ENCODE data around the gene DNHD1. TPM values are rescaled to one million over a fixed set of nuclear protein-coding genes. Genes with fewer than 3 reads are reported as not detected.
A peak's percentile ranks its signal among the peaks of the same experiment; 100 is the strongest.

DNHD1 gene
- total RNA-seq, 1 donor from 2014 or later = 4.4 TPM

GRCh38 chr11:6608011-6608410 lies 110.9 kb downstream of the DNHD1 start:
- Histone ChIP-seq H3K27ac (replicated peaks) (peak overlapping the region; percentile 98), H3K4me3 (peak overlapping the region; percentile 90), H3K36me3 (peaks cover 38% of the 10 kb centered on the region), H3K9me3 (replicated peaks) (no peaks in the 10 kb centered on the region), H3K27me3 (ENCODE audit: low read depth) (no peaks in the 10 kb centered on the region), H3K4me1 (peaks cover 93% of the 10 kb centered on the region)
- intact Hi-C loops (cut with micrococcal nuclease) = no loop called here
- DNase-seq = no peak
- TF ChIP-seq, protein P1, sequence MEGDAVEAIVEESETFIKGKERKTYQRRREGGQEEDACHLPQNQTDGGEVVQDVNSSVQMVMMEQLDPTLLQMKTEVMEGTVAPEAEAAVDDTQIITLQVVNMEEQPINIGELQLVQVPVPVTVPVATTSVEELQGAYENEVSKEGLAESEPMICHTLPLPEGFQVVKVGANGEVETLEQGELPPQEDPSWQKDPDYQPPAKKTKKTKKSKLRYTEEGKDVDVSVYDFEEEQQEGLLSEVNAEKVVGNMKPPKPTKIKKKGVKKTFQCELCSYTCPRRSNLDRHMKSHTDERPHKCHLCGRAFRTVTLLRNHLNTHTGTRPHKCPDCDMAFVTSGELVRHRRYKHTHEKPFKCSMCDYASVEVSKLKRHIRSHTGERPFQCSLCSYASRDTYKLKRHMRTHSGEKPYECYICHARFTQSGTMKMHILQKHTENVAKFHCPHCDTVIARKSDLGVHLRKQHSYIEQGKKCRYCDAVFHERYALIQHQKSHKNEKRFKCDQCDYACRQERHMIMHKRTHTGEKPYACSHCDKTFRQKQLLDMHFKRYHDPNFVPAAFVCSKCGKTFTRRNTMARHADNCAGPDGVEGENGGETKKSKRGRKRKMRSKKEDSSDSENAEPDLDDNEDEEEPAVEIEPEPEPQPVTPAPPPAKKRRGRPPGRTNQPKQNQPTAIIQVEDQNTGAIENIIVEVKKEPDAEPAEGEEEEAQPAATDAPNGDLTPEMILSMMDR (IDR thresholded peaks at IDR 0.05; ENCODE audit: borderline replicate concordance) = no peak

GRCh38 chr11:6608726-6609501 lies 111.8 kb downstream of the DNHD1 start:
- DNase-seq = no peak
- intact Hi-C loops (cut with micrococcal nuclease) = no loop called here
- Histone ChIP-seq H3K9me3 (replicated peaks) (no peaks in the 10 kb centered on the region), H3K27me3 (ENCODE audit: low read depth) (no peaks in the 10 kb centered on the region), H3K4me1 (peaks cover 92% of the 10 kb centered on the region), H3K27ac (replicated peaks) (peak overlapping the region; percentile 98), H3K36me3 (peaks cover 38% of the 10 kb centered on the region), H3K4me3 (no peak overlapping the region)
- TF ChIP-seq, protein P1 (IDR thresholded peaks at IDR 0.05; ENCODE audit: borderline replicate concordance) = no peak

DNA sequence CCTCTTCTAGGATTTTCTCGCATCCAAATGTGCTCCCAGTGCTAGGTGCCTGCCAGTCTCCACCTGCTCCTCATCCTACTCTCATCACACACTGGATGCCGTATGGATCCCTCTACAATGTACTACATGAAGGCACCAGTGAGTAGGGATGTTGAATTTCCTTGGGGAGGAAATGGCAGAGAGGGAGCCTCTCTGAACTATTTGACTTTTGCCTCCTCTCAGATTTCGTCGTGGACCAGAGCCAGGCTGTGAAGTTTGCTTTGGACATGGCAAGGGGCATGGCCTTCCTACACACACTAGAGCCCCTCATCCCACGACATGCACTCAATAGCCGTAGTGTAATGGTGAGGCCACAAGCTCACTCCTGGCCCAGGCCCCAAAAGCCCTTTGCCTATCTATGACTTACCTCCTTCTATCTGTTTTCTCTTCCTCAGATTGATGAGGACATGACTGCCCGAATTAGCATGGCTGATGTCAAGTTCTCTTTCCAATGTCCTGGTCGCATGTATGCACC lies 112.5 kb downstream of the DNHD1 start:
- intact Hi-C loops (cut with micrococcal nuclease) = no loop called here

DNA sequence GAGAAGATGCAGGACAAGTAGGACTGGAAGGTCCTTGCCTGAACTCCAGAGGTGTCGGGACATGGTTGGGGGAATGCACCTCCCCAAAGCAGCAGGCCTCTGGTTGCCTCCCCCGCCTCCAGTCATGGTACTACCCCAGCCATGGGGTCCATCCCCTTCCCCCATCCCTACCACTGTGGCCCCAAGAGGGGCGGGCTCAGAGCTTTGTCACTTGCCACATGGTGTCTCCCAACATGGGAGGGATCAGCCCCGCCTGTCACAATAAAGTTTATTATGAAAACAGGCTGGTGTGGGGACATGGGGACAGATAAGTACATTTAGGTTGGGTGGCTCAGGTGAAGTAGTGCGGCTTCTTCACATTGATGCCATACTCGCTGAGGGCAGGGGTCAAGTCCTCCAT lies 113.5 kb downstream of the DNHD1 start:
- H3K4me3 ChIP-seq = peak overlapping the region; percentile 83
- H3K27me3 ChIP-seq (ENCODE audit: low read depth) = no peaks in the 10 kb centered on the region
- intact Hi-C loops (cut with micrococcal nuclease) = no loop called here
- H3K4me1 ChIP-seq = peaks cover 75% of the 10 kb centered on the region
- no peak for DNase-seq
- TF ChIP-seq, protein P1 (IDR thresholded peaks at IDR 0.05; ENCODE audit: borderline replicate concordance) = no peak
- H3K27ac ChIP-seq (replicated peaks) = peak overlapping the region; percentile 99
- H3K36me3 ChIP-seq = peaks cover 49% of the 10 kb centered on the region
- no peaks in the 10 kb centered on the region for H3K9me3 ChIP-seq (replicated peaks)

More for the DNA sequence above, 112.5 kb downstream of the DNHD1 start:
- no peak for DNase-seq
- no peaks in the 10 kb centered on the region for H3K27me3 ChIP-seq (ENCODE audit: low read depth)
- no peaks in the 10 kb centered on the region for H3K9me3 ChIP-seq (replicated peaks)
- TF ChIP-seq, protein P1 (IDR thresholded peaks at IDR 0.05; ENCODE audit: borderline replicate concordance) = no peak
- H3K27ac ChIP-seq (replicated peaks) = peak overlapping the region; percentile 7
- H3K4me1 ChIP-seq = peaks cover 85% of the 10 kb centered on the region
- H3K36me3 ChIP-seq = peaks cover 38% of the 10 kb centered on the region
- no peak overlapping the region for H3K4me3 ChIP-seq

- H3K4me1 ChIP-seq = peaks cover 68% of the 10 kb centered on the region
- TF ChIP-seq, protein P1 (IDR thresholded peaks at IDR 0.05; ENCODE audit: borderline replicate concordance) = no peak
- H3K36me3 ChIP-seq = peaks cover 56% of the 10 kb centered on the region
- H3K27ac ChIP-seq (replicated peaks) = peak overlapping the region; percentile 99
- H3K4me3 ChIP-seq = peak overlapping the region; percentile 83
- no peaks in the 10 kb centered on the region for H3K27me3 ChIP-seq (ENCODE audit: low read depth)
- H3K9me3 ChIP-seq (replicated peaks) = no peaks in the 10 kb centered on the region
- peak; percentile 48 for DNase-seq
- intact Hi-C loops (cut with micrococcal nuclease) = no loop called here
Observed at GRCh38 chr11:6611092-6611962, 114.2 kb downstream of the DNHD1 start.
